GM13976 (cell line): ENCODE results near the gene CR1.

Experiments used
- DNase-seq: peaks from one replicate; pipeline ENCODE4 v3.0.0; 2012; ENCODE audit warnings: low spot score
- CTCF ChIP-seq: IDR thresholded peaks from 2 replicates; pipeline ENCODE4 v1.5.1; 2012; ENCODE audit warnings: borderline replicate concordance, mild to moderate bottlenecking; ENCODE audit not compliant: insufficient read depth; ENCODE audit errors: extremely low read depth, missing control alignments, control extremely low read depth
- in situ Hi-C: fragments of 300-500 bp; cut with MboI; formaldehyde crosslinking; loops from one replicate; pipeline ENCODE4 v1.12.0; 2022; ENCODE audit warnings: low sequenced_read_pairs, mixed read lengths, inconsistent platforms; ENCODE audit not compliant: unreplicated experiment

CR1 gene

GRCh38 chr1:207501071-207501470 is 5.1 kb downstream of the CR1 start:
- DNase-seq = no peak
- in situ Hi-C loops = no loop called here
- TF ChIP-seq CTCF = no peak

GRCh38 chr1:207502726-207503125 is 6.8 kb downstream of the CR1 start:
- in situ Hi-C loops = no loop called here

GRCh38 chr1:207503950-207504349 is 8.0 kb downstream of the CR1 start:
- TF ChIP-seq CTCF = no peak
- in situ Hi-C loops = no loop called here
- DNase-seq = no peak

More at GRCh38 chr1:207502726-207503125, 6.8 kb downstream of the CR1 start:
- no peak for DNase-seq
- TF ChIP-seq CTCF = no peak

GRCh38 chr1:207504438-207504837 is 8.5 kb downstream of the CR1 start:
- in situ Hi-C loops = no loop called here
- TF ChIP-seq CTCF = no peak
- no peak for DNase-seq

DNA sequence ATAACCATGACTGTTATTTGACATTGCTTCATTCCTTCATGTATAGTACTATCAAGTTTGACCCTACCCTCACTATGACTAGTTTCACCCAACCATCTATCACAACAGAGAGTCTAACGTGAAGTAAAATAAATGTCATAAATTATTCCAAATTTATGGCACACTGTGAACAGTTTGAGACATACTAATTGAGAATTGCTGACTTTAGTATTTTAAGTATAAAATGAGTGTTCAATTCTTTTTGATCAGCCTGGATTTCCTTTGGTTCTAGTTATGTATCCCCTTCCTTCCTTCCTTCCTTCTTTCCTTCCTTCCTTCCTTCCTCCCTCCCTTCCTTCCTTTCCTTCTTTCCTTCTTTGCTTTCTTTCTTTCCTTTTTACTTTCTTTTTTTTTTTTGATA is 14.5 kb downstream of the CR1 start:
- in situ Hi-C loops = no loop called here
- DNase-seq = no peak
- no peak for TF ChIP-seq CTCF

- in situ Hi-C loops = no loop called here
- no peak for TF ChIP-seq CTCF
- no peak for DNase-seq
These were observed 18.9 kb downstream of the CR1 start for GRCh38 chr1:207514890-207515289.

- TF ChIP-seq CTCF = no peak
- in situ Hi-C loops = no loop called here
- DNase-seq = no peak
These were observed 20.8 kb downstream of the CR1 start for GRCh38 chr1:207516729-207517128.
